Measurements from ENCODE around the gene DNAJC5G. TPM values are rescaled to one million over a fixed set of nuclear protein-coding genes. Genes with fewer than 3 reads are reported as not detected.
"Not testable (repeated sequence)": the region's sequence is repeated elsewhere in the genome, so short reads cannot be mapped to it uniquely, and the experiment has no call there.

DNAJC5G gene
- total RNA-seq, 2 donors from 2014 or later = not detected

DNA sequence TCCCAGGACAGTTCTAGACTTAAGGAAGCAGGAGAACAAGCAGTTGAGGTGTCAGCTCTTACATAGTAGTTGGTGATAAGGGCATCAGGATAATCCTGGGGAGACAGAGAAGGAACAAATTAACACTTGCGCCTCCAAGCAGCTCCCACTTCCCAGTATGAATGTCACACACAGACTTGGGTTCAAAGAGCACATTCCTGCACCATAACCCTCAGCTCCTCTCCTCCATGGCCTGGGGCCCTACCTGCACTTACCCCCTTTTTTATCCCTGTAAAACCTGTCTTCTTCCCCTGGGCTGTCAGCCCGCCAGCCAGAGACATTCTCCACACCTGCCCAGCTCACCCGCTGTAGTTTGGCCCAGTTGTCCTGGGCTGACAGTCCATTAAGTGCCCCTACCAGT is 36.9 kb downstream of the DNAJC5G start:
- no peak overlapping the region for H3K27ac Mint-ChIP-seq
- ATAC-seq = no peak
- H3K36me3 Mint-ChIP-seq = peaks cover 7 to 12% of the 10 kb centered on the region in 2 donors
- no peaks in the 10 kb centered on the region for H3K9me3 Mint-ChIP-seq
- DNase-seq (ENCODE audit: low spot score in 2 of 2) = no peak

DNA sequence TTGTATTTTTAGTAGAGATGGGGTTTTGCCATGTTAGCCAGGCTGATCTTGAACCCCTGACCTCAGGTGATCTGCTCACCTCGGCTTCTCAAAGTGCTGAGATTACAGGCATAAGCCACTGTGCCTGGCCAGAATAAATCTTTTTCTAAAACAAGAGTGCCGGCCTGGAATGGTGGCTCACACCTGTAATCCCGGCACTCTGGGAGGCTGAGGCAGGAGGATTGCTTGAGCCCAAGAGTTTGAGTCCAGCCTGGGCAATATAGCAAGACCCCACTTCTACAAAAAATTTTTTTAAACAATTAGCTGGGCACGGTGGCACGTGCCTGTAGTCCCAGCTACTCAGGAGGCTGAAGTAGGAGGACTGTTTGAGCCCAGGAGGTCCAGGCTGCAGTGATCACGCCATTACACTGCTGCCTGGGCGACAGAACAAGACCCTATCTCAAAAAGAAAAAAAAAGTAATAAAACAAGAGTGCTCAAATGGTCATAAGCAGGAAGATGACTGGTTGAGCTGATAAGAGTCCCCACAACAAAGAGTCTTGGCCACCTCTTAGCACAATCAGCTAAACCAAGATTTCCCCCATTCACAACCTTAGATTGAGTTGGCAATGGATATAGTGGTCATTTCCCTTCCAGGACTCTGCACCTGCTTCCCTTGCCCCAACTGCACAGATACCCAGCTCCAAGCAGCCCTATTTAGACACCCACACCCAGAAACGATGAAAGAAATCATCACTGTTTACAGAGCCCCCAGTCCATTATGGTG is 38.8 kb downstream of the DNAJC5G start:
- Mint-ChIP-seq H3K27ac (no peak overlapping the region), H3K36me3 (peaks cover 6 to 7% of the 10 kb centered on the region in 2 donors), H3K9me3 (no peaks in the 10 kb centered on the region)
- ATAC-seq (no peak), DNase-seq (ENCODE audit: low spot score in 2 of 2) (no peak)

DNA sequence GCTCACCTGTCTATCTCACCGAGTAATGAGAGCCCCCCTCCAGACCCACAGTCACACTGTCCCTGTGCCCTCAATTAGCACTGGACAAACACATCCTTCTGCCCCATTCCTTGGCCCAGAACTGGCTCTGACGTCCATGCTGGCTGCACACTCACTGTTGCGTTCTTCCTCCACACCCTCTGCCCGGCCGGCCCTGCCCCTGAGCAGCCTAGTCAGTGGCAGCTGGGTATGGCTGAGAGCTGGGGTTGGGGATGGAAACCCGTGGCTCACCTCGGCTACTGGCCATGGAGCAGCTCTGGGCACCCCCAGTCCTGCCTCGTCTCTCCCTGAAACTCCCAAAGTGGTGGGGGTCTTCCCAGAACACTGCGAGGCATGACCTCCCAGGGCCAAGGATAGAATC is 39.5 kb downstream of the DNAJC5G start:
- Mint-ChIP-seq H3K27ac (no peak overlapping the region), H3K9me3 (no peaks in the 10 kb centered on the region), H3K36me3 (peaks cover 2 to 4% of the 10 kb centered on the region in 2 donors)
- DNase-seq (ENCODE audit: low spot score in 2 of 2) = no peak
- no peak for ATAC-seq

DNA sequence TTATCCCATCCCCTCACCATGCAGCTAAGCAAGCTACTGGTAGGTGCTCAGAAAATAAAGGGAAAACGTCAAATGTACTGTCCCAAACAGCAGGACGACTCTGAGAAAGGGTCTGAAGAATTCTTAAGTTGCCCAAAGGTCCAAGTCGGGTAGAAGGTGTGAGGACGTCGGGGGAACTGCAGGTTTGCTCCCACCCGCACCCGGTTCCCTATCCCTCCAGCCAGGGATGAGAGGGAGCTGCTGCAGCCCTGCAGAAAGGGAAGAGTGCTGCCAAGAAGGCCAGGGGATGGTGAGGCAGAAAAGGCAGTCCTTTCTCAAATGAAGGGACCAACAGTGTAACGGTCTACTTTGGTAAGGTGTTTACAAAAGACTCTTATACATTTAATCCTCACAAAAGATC is 39.9 kb downstream of the DNAJC5G start:
- no peak for DNase-seq (ENCODE audit: low spot score in 2 of 2)
- no peak overlapping the region for H3K27ac Mint-ChIP-seq
- H3K9me3 Mint-ChIP-seq = no peaks in the 10 kb centered on the region
- ATAC-seq = no peak
- H3K36me3 Mint-ChIP-seq = no peaks in the 10 kb centered on the region

DNA sequence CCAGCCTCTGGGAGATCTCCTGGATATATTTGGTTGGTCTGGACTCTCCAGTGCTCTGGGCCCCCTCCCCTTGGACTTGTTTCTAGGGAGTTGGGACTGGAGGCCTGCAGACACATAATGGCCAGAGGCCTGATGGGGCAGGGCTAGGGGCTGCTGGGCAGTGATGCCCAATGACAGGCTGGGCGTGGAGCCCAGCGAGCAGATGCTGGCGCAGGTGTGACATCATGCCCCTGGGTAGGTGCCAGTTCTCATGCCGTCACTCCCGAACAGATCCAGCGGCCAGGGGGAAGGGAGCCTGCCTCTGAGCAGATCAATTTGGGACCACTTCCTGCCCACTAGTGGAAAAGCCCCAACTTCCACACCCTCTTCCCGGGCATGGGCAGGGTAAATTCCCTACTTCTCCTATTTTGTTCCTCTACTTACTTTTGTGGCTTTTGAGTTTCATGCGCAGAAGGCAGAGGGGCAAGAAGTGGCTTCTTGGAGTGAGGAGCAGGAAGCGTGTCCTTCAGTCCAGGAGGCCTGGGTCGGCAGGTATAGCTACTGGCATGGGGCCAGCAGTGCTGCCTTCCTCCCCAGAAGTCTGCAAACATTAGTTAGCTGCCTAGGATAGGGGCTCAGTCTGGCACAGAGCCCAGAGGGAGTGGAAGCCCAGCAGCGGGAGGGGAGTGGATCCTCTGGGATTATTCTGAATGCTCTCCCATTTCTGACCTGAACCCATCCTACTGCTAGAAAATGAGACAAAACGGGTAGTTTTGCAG is 41.6 kb downstream of the DNAJC5G start:
- no peak for DNase-seq (ENCODE audit: low spot score in 2 of 2)
- H3K9me3 Mint-ChIP-seq = no peaks in the 10 kb centered on the region
- no peaks in the 10 kb centered on the region for H3K36me3 Mint-ChIP-seq
- ATAC-seq = no peak
- H3K27ac Mint-ChIP-seq = no peak overlapping the region

DNA sequence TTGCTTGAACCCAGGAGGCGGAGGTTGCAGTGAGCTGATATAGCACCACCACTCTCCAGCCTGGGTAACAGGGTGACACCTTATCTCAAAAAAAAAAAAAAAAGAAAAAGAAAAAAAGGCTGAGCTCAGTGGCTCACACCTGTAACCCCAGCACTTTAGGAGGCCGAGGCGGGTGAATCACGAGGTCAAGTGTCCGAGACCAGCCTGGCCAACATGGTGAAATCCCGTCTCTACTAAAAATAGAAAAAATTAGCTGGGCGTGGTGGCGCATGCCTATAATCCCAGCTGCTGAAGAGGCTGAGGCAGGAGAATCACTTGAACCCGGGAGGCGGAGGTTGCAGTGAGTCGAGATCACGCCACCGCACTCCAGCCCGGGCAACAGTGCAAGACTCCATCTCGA is 44.6 kb downstream of the DNAJC5G start:
- not testable (repeated sequence) for DNase-seq (ENCODE audit: low spot score in 2 of 2); ATAC-seq

DNA sequence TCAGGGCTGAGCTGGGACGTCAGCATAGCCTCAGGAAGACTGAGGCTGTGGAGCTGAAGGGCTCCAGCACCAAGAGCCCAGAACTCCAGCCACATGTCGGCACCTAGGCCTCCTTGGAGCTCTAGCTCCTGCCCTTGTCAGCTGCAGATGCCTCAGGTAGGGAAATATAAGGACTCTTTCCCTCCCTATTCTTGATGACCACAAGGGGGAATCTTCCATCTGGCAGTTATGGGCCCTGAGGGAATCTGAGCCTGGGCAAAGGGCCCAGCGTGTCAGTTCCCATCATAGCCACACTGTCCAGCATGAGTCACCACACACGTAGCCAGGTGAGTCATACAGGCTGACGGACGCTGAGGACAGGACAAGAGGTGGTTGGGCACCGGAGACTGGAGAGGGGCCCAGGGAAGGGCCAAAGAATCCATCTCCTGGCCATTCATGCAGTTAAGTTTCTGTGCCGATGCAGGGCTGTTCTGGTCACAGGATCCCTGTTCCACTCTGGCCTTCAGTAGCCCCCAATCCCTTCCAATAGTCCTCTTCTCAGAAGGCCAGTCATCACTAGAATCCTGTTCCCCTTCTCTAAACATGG is 45.8 kb downstream of the DNAJC5G start:
- Mint-ChIP-seq H3K27ac (peak overlapping the region in 1 of 2 donors; percentile 98), H3K9me3 (no peaks in the 10 kb centered on the region), H3K36me3 (peaks cover 6 to 7% of the 10 kb centered on the region in 2 donors)
- DNase-seq (ENCODE audit: low spot score in 2 of 2) (peak in 1 of 2 donors; percentile 59), ATAC-seq (peak in 1 of 2 donors; percentile 39)

More for the DNA sequence above, 44.6 kb downstream of the DNAJC5G start:
- H3K27ac Mint-ChIP-seq, H3K9me3 Mint-ChIP-seq, H3K36me3 Mint-ChIP-seq: not testable (repeated sequence)

DNA sequence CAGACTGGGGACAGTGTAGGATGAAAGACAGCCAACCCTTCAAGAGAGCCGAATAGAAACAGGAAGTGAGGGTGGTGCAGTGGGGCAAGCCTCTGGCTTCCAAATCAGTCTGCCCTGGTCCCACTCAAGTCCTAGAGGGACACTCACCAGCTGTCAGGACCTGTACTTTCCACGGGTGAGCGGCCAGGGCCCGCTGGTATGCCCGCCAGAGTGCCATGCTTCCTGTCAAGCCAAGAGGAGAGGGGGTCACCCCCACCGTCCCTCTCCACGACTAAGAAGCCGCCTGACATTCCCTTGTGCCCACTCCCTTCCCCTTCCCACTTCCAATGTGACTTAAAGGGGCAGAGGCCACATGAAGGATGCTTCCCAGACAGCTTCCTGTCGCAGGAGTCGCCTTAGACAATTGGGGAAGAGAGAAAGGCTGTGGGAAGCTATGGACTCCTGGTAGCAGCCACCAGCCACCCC is 47.1 kb downstream of the DNAJC5G start:
- peak overlapping the region; percentile 97 to 98 for H3K27ac Mint-ChIP-seq
- peaks cover 11 to 17% of the 10 kb centered on the region in 2 donors for H3K36me3 Mint-ChIP-seq
- no peaks in the 10 kb centered on the region for H3K9me3 Mint-ChIP-seq
- DNase-seq (ENCODE audit: low spot score in 2 of 2) = peak in 1 of 2 donors; percentile 57
- peak; percentile 7 to 11 for ATAC-seq

DNA sequence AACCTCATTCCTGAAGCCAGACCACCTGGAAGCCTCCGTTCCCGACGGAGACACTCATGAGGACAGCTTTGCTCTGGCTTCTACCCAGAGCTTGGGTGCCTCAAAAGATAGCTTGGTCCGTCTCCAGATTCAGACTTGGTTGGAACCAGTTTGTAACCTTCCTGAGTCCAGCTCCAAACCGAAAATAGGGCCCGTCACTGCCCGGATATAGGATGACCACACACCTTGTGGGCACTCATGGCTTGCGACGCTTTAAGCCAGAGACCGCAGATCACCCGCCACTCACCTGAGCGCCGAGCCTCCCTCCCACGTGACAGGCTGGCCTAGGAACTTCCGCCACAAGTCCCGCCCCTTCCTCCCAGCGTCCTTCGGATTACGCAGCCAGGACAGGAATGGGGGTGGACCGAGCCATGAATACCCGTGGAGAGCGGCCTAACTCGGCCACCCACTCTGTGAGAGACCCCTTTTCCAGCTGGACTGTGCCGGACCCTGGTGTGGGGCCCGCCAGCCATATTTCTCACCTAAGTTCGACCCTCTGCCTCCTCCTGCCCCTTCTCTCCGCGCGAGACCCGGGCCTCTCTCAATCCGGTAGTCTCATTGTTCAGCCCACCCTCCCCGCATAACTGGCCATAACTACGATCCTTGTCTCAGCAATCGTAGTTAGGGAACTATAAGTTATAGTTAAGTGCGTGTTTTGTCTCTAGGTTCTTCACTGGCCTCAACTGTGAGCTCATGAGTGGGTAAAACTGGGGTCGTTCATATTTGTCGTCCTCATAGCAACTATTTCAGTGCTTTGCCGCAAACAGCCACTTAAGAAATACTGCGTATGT is 47.7 kb downstream of the DNAJC5G start, which contains the start of gene MPV17:
TSS of gene MPV17 (minus strand) at position 332 of the 830 bp plus-strand sequence. CDS start 580 bp downstream, outside the sequence.
- no peaks in the 10 kb centered on the region for H3K9me3 Mint-ChIP-seq
- peak; percentile 96 to 98 for ATAC-seq
- H3K36me3 Mint-ChIP-seq = peaks cover 11 to 17% of the 10 kb centered on the region in 2 donors
- H3K27ac Mint-ChIP-seq = peak within 1 kb of the TSS; percentile 97 to 98
- peak; percentile 84 to 91 for DNase-seq (ENCODE audit: low spot score in 2 of 2)

DNA sequence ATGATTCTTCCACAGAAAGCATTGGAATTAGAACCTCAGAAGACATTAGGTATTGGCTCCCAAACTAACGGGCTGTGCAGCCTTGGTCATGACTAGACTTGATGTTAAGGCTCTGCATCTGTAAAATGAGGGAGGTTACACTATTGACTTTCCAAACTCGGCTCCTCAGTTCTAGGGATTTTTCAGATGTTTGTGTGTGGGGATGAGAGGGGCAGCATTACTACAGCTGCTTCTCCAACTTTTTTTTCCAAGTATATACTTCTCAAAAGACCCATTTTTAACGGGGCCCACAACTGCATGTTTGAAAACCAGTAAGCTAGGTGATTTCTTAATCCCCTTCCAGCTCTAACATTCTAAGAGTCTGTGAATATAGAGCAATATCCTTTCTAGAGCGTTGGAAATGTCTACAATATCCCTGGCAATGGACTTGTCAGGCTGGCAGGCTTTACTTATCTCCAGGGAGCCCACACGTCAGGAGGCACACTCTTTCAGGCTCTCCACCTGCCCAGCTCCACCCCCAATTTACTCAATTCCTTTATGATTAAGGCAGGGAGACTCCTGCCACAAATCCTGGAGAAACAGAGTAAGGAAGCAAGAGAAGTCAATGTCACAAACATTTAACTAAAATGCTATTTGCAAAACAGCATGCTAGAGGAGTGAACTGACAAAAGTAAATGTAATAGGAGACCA is 48.5 kb downstream of the DNAJC5G start:
- peaks cover 11 to 17% of the 10 kb centered on the region in 2 donors for H3K36me3 Mint-ChIP-seq
- ATAC-seq (no peak), DNase-seq (ENCODE audit: low spot score in 2 of 2) (no peak)
- H3K9me3 Mint-ChIP-seq = no peaks in the 10 kb centered on the region
- peak overlapping the region; percentile 97 to 98 for H3K27ac Mint-ChIP-seq

DNA sequence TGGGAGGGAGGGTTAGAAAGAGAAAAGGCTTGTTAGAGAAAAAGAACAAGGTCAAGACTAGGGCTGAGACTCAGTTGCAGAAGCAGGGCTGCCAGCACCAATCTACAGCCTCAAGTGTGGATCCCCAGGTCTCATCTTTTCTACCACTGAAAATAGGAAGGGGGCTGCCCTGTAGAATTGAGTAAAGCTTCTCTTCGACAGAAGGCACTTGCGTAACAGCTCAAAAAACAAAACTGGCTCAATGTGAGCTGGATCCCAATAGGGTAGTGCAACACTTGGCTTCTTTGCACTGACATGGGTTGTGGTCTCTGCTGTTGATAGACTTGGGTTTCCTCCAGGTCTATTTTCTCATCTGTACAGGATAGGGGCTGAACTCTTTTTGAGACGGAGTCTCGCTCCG is 49.5 kb downstream of the DNAJC5G start:
- H3K9me3 Mint-ChIP-seq = no peaks in the 10 kb centered on the region

More for the DNA sequence above, 49.5 kb downstream of the DNAJC5G start:
- Mint-ChIP-seq H3K36me3 (peaks cover 11 to 17% of the 10 kb centered on the region in 2 donors), H3K27ac (peak overlapping the region in 1 of 2 donors; percentile 98)
- DNase-seq (ENCODE audit: low spot score in 2 of 2) = no peak
- ATAC-seq = no peak

Other genes with a start within 250 kb of the DNAJC5G start
- gene TMEM214, start 242.5 kb upstream of the DNAJC5G start, total RNA-seq = 10 to 100 TPM; 54.3 to 68.0 TPM
- gene AGBL5, start 223.8 kb upstream of the DNAJC5G start, total RNA-seq = 10 to 100 TPM; 14.1 to 21.6 TPM
- 100 to 1,000 TPM; 263 to 344 TPM for gene OST4, start 203.8 kb upstream of the DNAJC5G start, total RNA-seq
- under 1 TPM; 0.52 to 0.78 TPM for gene EMILIN1, start 196.8 kb upstream of the DNAJC5G start, total RNA-seq
- gene KHK, start 188.7 kb upstream of the DNAJC5G start, total RNA-seq = 10 to 100 TPM; 10.6 to 16.3 TPM
- gene CGREF1, start 156.3 kb upstream of the DNAJC5G start, total RNA-seq = 10 to 100 TPM in 1 of 2 donors, under 1 TPM in 1; 0.50 to 15.8 TPM
- gene ABHD1, start 151.6 kb upstream of the DNAJC5G start, total RNA-seq = under 1 TPM; 0.43 to 0.56 TPM
- gene PREB, start 140.8 kb upstream of the DNAJC5G start, total RNA-seq = 10 to 100 TPM; 49.8 to 52.9 TPM
- not detected for gene PRR30, start 136.0 kb upstream of the DNAJC5G start, total RNA-seq
- gene TCF23, start 126.4 kb upstream of the DNAJC5G start, total RNA-seq = under 1 TPM in 1 of 2 donors, not detected in 1; 0.07 TPM
- 10 to 100 TPM; 58.8 to 59.1 TPM for gene ATRAID, start 63.4 kb upstream of the DNAJC5G start, total RNA-seq
- 10 to 100 TPM; 40.7 to 42.0 TPM for gene SLC5A6, start 63.2 kb upstream of the DNAJC5G start, total RNA-seq
- 10 to 100 TPM; 85.2 to 86.3 TPM for gene CAD, start 58.1 kb upstream of the DNAJC5G start, total RNA-seq
- gene SLC30A3, start 12.4 kb upstream of the DNAJC5G start, total RNA-seq = under 1 TPM; 0.68 to 0.88 TPM
- gene TRIM54, start 7.0 kb downstream of the DNAJC5G start, total RNA-seq = not detected
- gene UCN, start 33.0 kb downstream of the DNAJC5G start, total RNA-seq = 1 to 10 TPM; 1.6 to 3.6 TPM
- gene MPV17, start 47.7 kb downstream of the DNAJC5G start, total RNA-seq = 100 to 1,000 TPM in 1 of 2 donors, 10 to 100 TPM in 1; 90.1 to 111 TPM
- 10 to 100 TPM; 62.1 to 76.0 TPM for gene GTF3C2, start 81.3 kb downstream of the DNAJC5G start, total RNA-seq
- gene EIF2B4, start 94.9 kb downstream of the DNAJC5G start, total RNA-seq = 10 to 100 TPM; 34.2 to 51.1 TPM
- 10 to 100 TPM; 56.4 to 82.1 TPM for gene SNX17, start 95.2 kb downstream of the DNAJC5G start, total RNA-seq
- 10 to 100 TPM; 10.7 to 12.4 TPM for gene ZNF513, start 105.3 kb downstream of the DNAJC5G start, total RNA-seq
- gene PPM1G, start 134.2 kb downstream of the DNAJC5G start, total RNA-seq = 100 to 1,000 TPM; 122 to 127 TPM
- gene NRBP1, start 153.2 kb downstream of the DNAJC5G start, total RNA-seq = 10 to 100 TPM; 76.0 to 80.8 TPM
- gene KRTCAP3, start 166.9 kb downstream of the DNAJC5G start, total RNA-seq = 1 to 10 TPM; 7.9 to 8.3 TPM
- 10 to 100 TPM; 15.8 to 16.4 TPM for gene IFT172, start 214.3 kb downstream of the DNAJC5G start, total RNA-seq
- not detected for gene FNDC4, start 219.8 kb downstream of the DNAJC5G start, total RNA-seq
- gene GCKR, start 221.4 kb downstream of the DNAJC5G start, total RNA-seq = not detected